BJ (cell line): ENCODE data around the gene COPS2. TPM values are rescaled to one million over a fixed set of nuclear protein-coding genes. Genes with fewer than 3 reads are reported as not detected.

Source experiments
- CTCF ChIA-PET: fragments of 350-600 bp; formaldehyde crosslinking; extraction: SDS; loops from one replicate; lab custom pipeline; 2021; ENCODE audit warnings: antibody characterized with exemption, inconsistent platforms; lab: Yijun Ruan, JAX
- POLR2A ChIA-PET: fragments of 300-600 bp; sonication (Branson Sonifier 250); formaldehyde crosslinking; extraction: SDS; loops from one replicate; lab custom pipeline; 2021; ENCODE audit warnings: antibody characterized with exemption; lab: Charles Lee
- DNase-seq: peaks from one replicate; pipeline ENCODE4 v3.0.0-alpha.2; 2011; ENCODE audit warnings: low read depth
- H3K27me3 ChIP-seq: 2 replicates; pipeline ENCODE4 v1.6.0; 2011; ENCODE audit warnings: low read length; ENCODE audit not compliant: control insufficient read depth, insufficient read depth
- H3K36me3 ChIP-seq: 2 replicates; pipeline ENCODE4 v1.5.1; 2011; ENCODE audit warnings: low read length; ENCODE audit not compliant: control insufficient read depth, insufficient read depth
- H3K4me3 ChIP-seq: 2 replicates; pipeline ENCODE4 v1.5.1; 2011; ENCODE audit warnings: low read depth, mild to moderate bottlenecking, control low read depth, low read length
- CTCF ChIP-seq: IDR thresholded peaks from 2 replicates; pipeline ENCODE4 v1.5.1; 2011; ENCODE audit warnings: low read depth, mild to moderate bottlenecking, control low read depth, inconsistent platforms, low read length, moderate library complexity; ENCODE audit not compliant: insufficient read depth
- polyA plus RNA-seq: library from polyadenylated mRNA; depleted of rRNA; stranded (reverse); fragments of >200 nt; gene quantifications from 2 replicates; pipeline ENCODE4 v1.2.3, GENCODE V29; 2011

The COPS2 gene
- polyA plus RNA-seq, 1 experiment = 26.3 TPM

GRCh38 chr15:49088996-49089395, 66.4 kb downstream of the COPS2 start:
- Histone ChIP-seq H3K27me3 (no peaks in the 10 kb centered on the region), H3K4me3 (no peak overlapping the region), H3K36me3 (no peaks in the 10 kb centered on the region)
- TF ChIP-seq CTCF = no peak
- no peak for DNase-seq
- POLR2A ChIA-PET = no interaction called here
- CTCF ChIA-PET = interaction anchor here (1.0 to 1.1 kb wide), 2 partner anchors 8 to 32 kb away, joined by 4 read pairs; no protein-coding TSS in a partner anchor

- no peaks in the 10 kb centered on the region for H3K36me3 ChIP-seq
- TF ChIP-seq CTCF = no peak
- no peaks in the 10 kb centered on the region for H3K27me3 ChIP-seq
- no peak for DNase-seq
- H3K4me3 ChIP-seq = no peak overlapping the region
- CTCF ChIA-PET = interaction anchor here (1.4 kb wide), 1 partner anchor 13 kb away, joined by 3 read pairs; no protein-coding TSS in a partner anchor
- POLR2A ChIA-PET = no interaction called here
Measured at GRCh38 chr15:49085696-49086459, 69.5 kb downstream of the COPS2 start.

GRCh38 chr15:49084285-49084570, 71.2 kb downstream of the COPS2 start:
- POLR2A ChIA-PET = no interaction called here
- H3K27me3 ChIP-seq = no peaks in the 10 kb centered on the region
- DNase-seq = no peak
- H3K36me3 ChIP-seq = no peaks in the 10 kb centered on the region
- H3K4me3 ChIP-seq = no peak overlapping the region
- CTCF ChIA-PET = interaction anchor here (0.9 kb wide), 1 partner anchor 23 kb away, joined by 3 read pairs; no protein-coding TSS in a partner anchor
- TF ChIP-seq CTCF = no peak

- DNase-seq = peak; percentile 30
- ChIA-PET POLR2A (interaction anchor here (0.6 to 0.8 kb wide), 2 partner anchors 10 to 45 kb away, joined by 3 read pairs; no protein-coding TSS in a partner anchor), CTCF (interaction anchor here (0.9 to 1.4 kb wide), 5 partner anchors 9 to 108 kb away, joined by 3 to 4 read pairs (median 3); partner anchors contain the start of gene SECISBP2L)
- no peak overlapping the region for H3K4me3 ChIP-seq
- no peaks in the 10 kb centered on the region for H3K36me3 ChIP-seq
- no peaks in the 10 kb centered on the region for H3K27me3 ChIP-seq
- TF ChIP-seq CTCF = no peak
Measured at GRCh38 chr15:49083401-49084284, 71.8 kb downstream of the COPS2 start.

GRCh38 chr15:49082960-49083359, 72.4 kb downstream of the COPS2 start:
- peak; percentile 45 for DNase-seq
- POLR2A ChIA-PET = interaction anchor here (0.6 to 0.8 kb wide), 2 partner anchors 10 to 44 kb away, joined by 3 read pairs; no protein-coding TSS in a partner anchor
- Histone ChIP-seq H3K4me3 (no peak overlapping the region), H3K27me3 (no peaks in the 10 kb centered on the region), H3K36me3 (no peaks in the 10 kb centered on the region)
- no peak for TF ChIP-seq CTCF
- CTCF ChIA-PET = interaction anchor here (1.0 to 1.4 kb wide), 4 partner anchors 10 to 107 kb away, joined by 3 to 4 read pairs (median 4); partner anchors contain the start of gene SECISBP2L
